ENCODE data around the gene CD53. TPM values are rescaled to one million over a fixed set of nuclear protein-coding genes. Genes with fewer than 3 reads are reported as not detected.

CD53 gene
- total RNA-seq, 1 donor from 2014 or later, result not detected

- Histone ChIP-seq H3K9me3 (ENCODE audit: low read depth) (no peaks in the 10 kb centered on the region), H3K27me3 (no peaks in the 10 kb centered on the region), H3K27ac (no peak overlapping the region), H3K79me2 (ENCODE audit: low read depth) (no peaks in the 10 kb centered on the region), H3K36me3 (no peaks in the 10 kb centered on the region), H3K4me1 (no peaks in the 10 kb centered on the region), H3K9ac (no peak overlapping the region), H3K4me2 (no peak overlapping the region), H4K20me1 (ENCODE audit: low read depth) (no peaks in the 10 kb centered on the region), H3F3A (ENCODE audit: low read depth) (no peaks in the 10 kb centered on the region), H2AFZ (replicated peaks) (no peak overlapping the region), H3K4me3 (no peak overlapping the region)
- H3K4me1 Mint-ChIP-seq, result peaks cover 3% of the 10 kb centered on the region
- no peak for DNase-seq (ENCODE audit: low spot score)
- no peak for TF ChIP-seq CTCF (IDR thresholded peaks at IDR 0.05)
- no peak for TF ChIP-seq EZH2 (IDR thresholded peaks at IDR 0.05)
- no peak for TF ChIP-seq EZH2phosphoT487 (IDR thresholded peaks at IDR 0.05)
- H3K9me3 Mint-ChIP-seq, result no peaks in the 10 kb centered on the region
- H3K36me3 Mint-ChIP-seq, result no peaks in the 10 kb centered on the region
- H3K27ac Mint-ChIP-seq, result no peak overlapping the region
- no peaks in the 10 kb centered on the region for H3K27me3 Mint-ChIP-seq (ENCODE audit: insufficient read depth, low read depth)
- H3K4me3 Mint-ChIP-seq, result no peak overlapping the region
Observed at GRCh38 chr1:110918016-110918415, 45.1 kb downstream of the CD53 start.

GRCh38 chr1:110921953-110922352 is 49.0 kb downstream of the CD53 start:
- H4K20me1 ChIP-seq (ENCODE audit: low read depth), result no peaks in the 10 kb centered on the region
- no peaks in the 10 kb centered on the region for H3K27me3 ChIP-seq
- no peak for TF ChIP-seq CTCF (IDR thresholded peaks at IDR 0.05)
- TF ChIP-seq EZH2phosphoT487 (IDR thresholded peaks at IDR 0.05), result no peak
- TF ChIP-seq EZH2 (IDR thresholded peaks at IDR 0.05), result no peak
- H3K4me3 Mint-ChIP-seq, result no peak overlapping the region
- no peaks in the 10 kb centered on the region for H3K9me3 ChIP-seq (ENCODE audit: low read depth)
- H3K4me1 Mint-ChIP-seq, result peaks cover 3% of the 10 kb centered on the region
- no peak overlapping the region for H3K4me3 ChIP-seq
- H3K27ac Mint-ChIP-seq, result no peak overlapping the region
- no peak overlapping the region for H3K4me2 ChIP-seq
- no peak overlapping the region for H3K27ac ChIP-seq
- no peak overlapping the region for H3K9ac ChIP-seq
- no peaks in the 10 kb centered on the region for H3K36me3 ChIP-seq
- no peaks in the 10 kb centered on the region for H3F3A ChIP-seq (ENCODE audit: low read depth)
- no peaks in the 10 kb centered on the region for H3K4me1 ChIP-seq
- no peaks in the 10 kb centered on the region for H3K36me3 Mint-ChIP-seq
- DNase-seq (ENCODE audit: low spot score), result no peak
- no peaks in the 10 kb centered on the region for H3K27me3 Mint-ChIP-seq (ENCODE audit: insufficient read depth, low read depth)
- H2AFZ ChIP-seq (replicated peaks), result no peak overlapping the region
- no peaks in the 10 kb centered on the region for H3K79me2 ChIP-seq (ENCODE audit: low read depth)
- H3K9me3 Mint-ChIP-seq, result no peaks in the 10 kb centered on the region

GRCh38 chr1:110927484-110928075 is 54.6 kb downstream of the CD53 start:
- no peak overlapping the region for H3K4me2 ChIP-seq
- no peaks in the 10 kb centered on the region for H4K20me1 ChIP-seq (ENCODE audit: low read depth)
- TF ChIP-seq CTCF (IDR thresholded peaks at IDR 0.05) (no peak), EZH2phosphoT487 (IDR thresholded peaks at IDR 0.05) (no peak), EZH2 (IDR thresholded peaks at IDR 0.05) (no peak)
- H3K36me3 ChIP-seq, result no peaks in the 10 kb centered on the region
- H3K27me3 ChIP-seq, result no peaks in the 10 kb centered on the region
- no peak overlapping the region for H3K4me3 ChIP-seq
- Mint-ChIP-seq H3K9me3 (peaks cover 2% of the 10 kb centered on the region), H3K27ac (no peak overlapping the region), H3K4me3 (no peak overlapping the region), H3K36me3 (no peaks in the 10 kb centered on the region), H3K27me3 (ENCODE audit: insufficient read depth, low read depth) (peaks cover 2% of the 10 kb centered on the region), H3K4me1 (no peaks in the 10 kb centered on the region)
- no peaks in the 10 kb centered on the region for H3K79me2 ChIP-seq (ENCODE audit: low read depth)
- H3K27ac ChIP-seq, result no peak overlapping the region
- DNase-seq (ENCODE audit: low spot score), result no peak
- no peak overlapping the region for H3K9ac ChIP-seq
- H3K9me3 ChIP-seq (ENCODE audit: low read depth), result no peaks in the 10 kb centered on the region
- no peaks in the 10 kb centered on the region for H3K4me1 ChIP-seq
- H2AFZ ChIP-seq (replicated peaks), result no peak overlapping the region
- H3F3A ChIP-seq (ENCODE audit: low read depth), result no peaks in the 10 kb centered on the region
